HL-60 (cell line): ENCODE data around the gene RAB27A.

Experiments used
- POLR2AphosphoS5 ChIP-seq: IDR thresholded peaks from 2 replicates; pipeline ENCODE4 v1.6.1; 2012; ENCODE audit warnings: low read depth
- REST ChIP-seq: IDR thresholded peaks from 2 replicates; pipeline ENCODE4 v1.6.1; 2012; ENCODE audit warnings: low read depth; ENCODE audit not compliant: insufficient replicate concordance
- TF ChIP-seq, protein P1 (sequence below): IDR thresholded peaks from one replicate; pipeline ENCODE4 v1.5.1; 2011; ENCODE audit warnings: low read length, control low read depth, inconsistent platforms; ENCODE audit not compliant: insufficient read depth

GRCh38 chr15:55319537-55320237, 30.1 kb upstream of the RAB27A start:
- TF ChIP-seq, protein P1, sequence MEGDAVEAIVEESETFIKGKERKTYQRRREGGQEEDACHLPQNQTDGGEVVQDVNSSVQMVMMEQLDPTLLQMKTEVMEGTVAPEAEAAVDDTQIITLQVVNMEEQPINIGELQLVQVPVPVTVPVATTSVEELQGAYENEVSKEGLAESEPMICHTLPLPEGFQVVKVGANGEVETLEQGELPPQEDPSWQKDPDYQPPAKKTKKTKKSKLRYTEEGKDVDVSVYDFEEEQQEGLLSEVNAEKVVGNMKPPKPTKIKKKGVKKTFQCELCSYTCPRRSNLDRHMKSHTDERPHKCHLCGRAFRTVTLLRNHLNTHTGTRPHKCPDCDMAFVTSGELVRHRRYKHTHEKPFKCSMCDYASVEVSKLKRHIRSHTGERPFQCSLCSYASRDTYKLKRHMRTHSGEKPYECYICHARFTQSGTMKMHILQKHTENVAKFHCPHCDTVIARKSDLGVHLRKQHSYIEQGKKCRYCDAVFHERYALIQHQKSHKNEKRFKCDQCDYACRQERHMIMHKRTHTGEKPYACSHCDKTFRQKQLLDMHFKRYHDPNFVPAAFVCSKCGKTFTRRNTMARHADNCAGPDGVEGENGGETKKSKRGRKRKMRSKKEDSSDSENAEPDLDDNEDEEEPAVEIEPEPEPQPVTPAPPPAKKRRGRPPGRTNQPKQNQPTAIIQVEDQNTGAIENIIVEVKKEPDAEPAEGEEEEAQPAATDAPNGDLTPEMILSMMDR: no peak
- TF ChIP-seq REST: no peak
- no peak for TF ChIP-seq POLR2AphosphoS5
